Liver (tissue), 9 donors: ENCODE data around the gene CGAS. TPM values are rescaled to one million over a fixed set of nuclear protein-coding genes. Genes with fewer than 3 reads are reported as not detected.

Experiments used
- DNase-seq: peaks from one replicate; pipeline ENCODE4 v3.0.0-alpha.2; 2017; ENCODE audit warnings: low spot score
- H3K27ac ChIP-seq, 2 donors: one replicate each; pipeline ENCODE4 v1.7.0; 2013; ENCODE audit warnings: inconsistent platforms in 2 of 2, low read length in 2 of 2, control low read depth in 1 of 2, low read depth in 1 of 2, mild to moderate bottlenecking in 1 of 2
- H3K27me3 ChIP-seq, 4 donors: one replicate each; pipeline versions ENCODE4 v1.6.1 to v1.7.0; 2013; ENCODE audit warnings: low read length in 3 of 4, inconsistent platforms in 1 of 4, mild to moderate bottlenecking in 1 of 4, moderate library complexity in 1 of 4; ENCODE audit not compliant: control insufficient read depth in 4 of 4, insufficient read depth in 4 of 4
- H3K36me3 ChIP-seq, 4 donors: one replicate each; pipeline versions ENCODE4 v1.6.1 to v1.7.0; 2013; ENCODE audit warnings: low read length in 3 of 4, mild to moderate bottlenecking in 3 of 4, low read depth in 1 of 4, moderate library complexity in 1 of 4; ENCODE audit not compliant: control insufficient read depth in 4 of 4, insufficient read depth in 3 of 4
- H3K4me1 ChIP-seq, 4 donors: one replicate each; pipeline versions ENCODE4 v1.6.1 to v1.7.0; 2013; ENCODE audit warnings: low read length in 3 of 4, mild to moderate bottlenecking in 3 of 4, moderate library complexity in 1 of 4; ENCODE audit not compliant: control insufficient read depth in 4 of 4, insufficient read depth in 4 of 4
- H3K4me3 ChIP-seq, 3 donors: one replicate each; pipeline versions ENCODE4 v1.6.1 to v1.7.0; 2013; ENCODE audit warnings: low read length in 3 of 3, control low read depth in 1 of 3, low read depth in 1 of 3, mild to moderate bottlenecking in 1 of 3
- H3K9ac ChIP-seq, 2 donors: one replicate each; pipeline ENCODE4 v1.7.0; 2013; ENCODE audit warnings: low read length in 2 of 2, mild to moderate bottlenecking in 2 of 2, moderate library complexity in 2 of 2, control low read depth in 1 of 2, low read depth in 1 of 2
- H3K9me3 ChIP-seq, 4 donors: one replicate each; pipeline versions ENCODE4 v1.6.1 to v1.7.0; 2013; ENCODE audit warnings: low read length in 3 of 4; ENCODE audit not compliant: control insufficient read depth in 4 of 4
- ATF3 ChIP-seq: IDR thresholded peaks from 2 replicates; pipeline ENCODE4 v1.6.1; 2016; ENCODE audit warnings: antibody characterized with exemption
- CTCF ChIP-seq: fragments of 150-350 bp; IDR thresholded peaks from 2 replicates; pipeline ENCODE4 v1.5.1; 2017; ENCODE audit warnings: improper control_type of control experiment, low read depth, low read length; ENCODE audit not compliant: missing input control
- EGR1 ChIP-seq, 2 donors: IDR thresholded peaks; 2 replicates each; pipeline ENCODE4 v1.6.1; 2016 to 2018; ENCODE audit warnings: antibody characterized with exemption in 2 of 2, low read depth in 2 of 2
- FOXA1 ChIP-seq: IDR thresholded peaks from 2 replicates; pipeline ENCODE4 v1.6.1; 2016; ENCODE audit warnings: antibody characterized with exemption
- FOXA2 ChIP-seq: IDR thresholded peaks from 2 replicates; pipeline ENCODE4 v1.6.1; 2016; ENCODE audit warnings: antibody characterized with exemption
- GABPA ChIP-seq, 2 donors: IDR thresholded peaks in 1 of 2; conservative IDR thresholded peaks in 1 of 2; 2 replicates each; pipeline ENCODE4 v1.6.1; 2016; ENCODE audit warnings: antibody characterized with exemption in 2 of 2, mild to moderate bottlenecking in 1 of 2, moderate library complexity in 1 of 2
- HNF4A ChIP-seq, 2 donors: conservative IDR thresholded peaks; 2 replicates each; pipeline ENCODE4 v1.6.1; 2016; ENCODE audit warnings: antibody characterized with exemption in 2 of 2, mild to moderate bottlenecking in 2 of 2
- HNF4G ChIP-seq: IDR thresholded peaks from 2 replicates; pipeline ENCODE4 v1.6.1; 2016; ENCODE audit warnings: antibody characterized with exemption
- JUND ChIP-seq, 2 donors: IDR thresholded peaks; 2 replicates each; pipeline ENCODE4 v1.6.1; 2016; ENCODE audit warnings: antibody characterized with exemption in 2 of 2
- NR2F2 ChIP-seq: IDR thresholded peaks from 2 replicates; pipeline ENCODE4 v1.6.1; 2016; ENCODE audit warnings: antibody characterized with exemption
- RAD21 ChIP-seq, 2 donors: IDR thresholded peaks; 2 replicates each; pipeline ENCODE4 v1.6.1; 2016; ENCODE audit warnings: antibody characterized with exemption in 2 of 2, mild to moderate bottlenecking in 2 of 2
- RXRA ChIP-seq, 2 donors: IDR thresholded peaks; 2 replicates each; pipeline ENCODE4 v1.6.1; 2017 to 2018; ENCODE audit warnings: antibody characterized with exemption in 2 of 2, mild to moderate bottlenecking in 1 of 2
- SP1 ChIP-seq: IDR thresholded peaks from 2 replicates; pipeline ENCODE4 v1.6.1; 2018; ENCODE audit warnings: antibody characterized with exemption, mild to moderate bottlenecking
- TAF1 ChIP-seq: conservative IDR thresholded peaks from 2 replicates; pipeline ENCODE4 v1.6.1; 2016; ENCODE audit warnings: antibody characterized with exemption, mild to moderate bottlenecking
- YY1 ChIP-seq: IDR thresholded peaks from 2 replicates; pipeline ENCODE4 v1.6.1; 2016; ENCODE audit warnings: antibody characterized with exemption, mild to moderate bottlenecking
- ZBTB33 ChIP-seq: IDR thresholded peaks from 2 replicates; pipeline ENCODE4 v1.6.1; 2016; ENCODE audit warnings: antibody characterized with exemption
- WGBS: extraction: QIAGEN DNeasy Blood & Tissue Kit; methylation state at CpG from one replicate; pipeline ENCODE4 v1.1.7; 2013; 5-methylcytosine and 5-hydroxymethylcytosine counted together
- polyA plus RNA-seq, 2 donors: library from polyadenylated mRNA; stranded (reverse) in 1 of 2; unstranded in 1 of 2; fragments of 200-250 nt in 1 of 2; fragments of >200 nt in 1 of 2; fragmentation: Nextera tagmentation in 1 of 2; extraction: Ambion mirVana in 1 of 2; gene quantifications; one replicate each; pipeline versions ENCODE4 v1.2.1 to v1.2.3, GENCODE V29; 2013 to 2015
- total RNA-seq, 2 donors: library from RNA; depleted of rRNA; stranded (reverse); fragments of >200 nt; gene quantifications; one replicate each; pipeline ENCODE4 v1.2.3, GENCODE V29; 2014
- TF ChIP-seq, protein P1 (sequence below): IDR thresholded peaks from 2 replicates; pipeline ENCODE4 v1.6.1; 2016; ENCODE audit warnings: antibody characterized with exemption
- TF ChIP-seq, protein P2 (sequence below): IDR thresholded peaks from 2 replicates; pipeline ENCODE4 v1.6.1; 2016; ENCODE audit warnings: antibody characterized with exemption, mild to moderate bottlenecking
- donor health status: healthy.
- donor health status: healthy.
- donor health status: healthy.
- donor health status: healthy.
- donor health status: healthy.

Gene CGAS
- total and polyA plus RNA-seq, 4 donors, result 0.36 to 4.9 (median 1.2) TPM

DNA sequence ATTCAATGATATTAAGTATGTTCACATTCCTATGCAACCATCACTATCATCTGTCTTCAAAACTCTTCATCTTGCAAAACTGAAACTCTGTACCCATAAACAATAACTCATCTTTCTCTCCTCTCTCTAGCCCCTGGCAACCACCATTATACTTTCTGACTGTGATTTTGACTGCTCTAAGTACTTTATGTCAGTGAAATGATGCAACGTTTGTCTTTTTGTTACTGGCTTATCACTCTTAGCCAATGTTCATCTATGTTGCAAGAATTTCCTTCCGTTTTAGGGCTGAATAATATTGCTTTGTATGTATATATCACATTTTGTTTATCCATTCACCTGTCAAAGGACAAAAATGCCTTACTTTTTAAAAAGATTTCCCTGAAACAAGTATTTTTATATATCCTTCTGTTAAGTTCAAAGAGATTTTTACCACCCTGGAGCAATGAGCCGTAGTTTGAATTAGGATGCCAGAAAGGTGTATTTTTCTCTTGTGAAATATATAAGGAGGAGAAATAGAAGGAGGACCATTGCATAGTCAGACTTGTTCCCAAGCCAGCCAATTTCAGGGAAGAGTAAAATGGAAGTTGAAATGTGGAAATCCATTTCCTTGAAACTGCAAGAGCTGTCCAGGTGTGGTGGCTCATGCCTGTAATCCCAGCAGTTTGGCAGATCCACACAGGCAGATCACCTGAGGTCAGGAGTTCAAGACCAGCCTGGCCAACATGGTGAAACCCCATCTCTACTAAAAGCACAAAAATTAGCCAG is 4.0 kb upstream of the CGAS start:
- no peak for DNase-seq
- Histone ChIP-seq H3K9me3 (no peaks in the 10 kb centered on the region), H3K9ac (no peak overlapping the region), H3K27me3 (no peaks in the 10 kb centered on the region), H3K36me3 (no peaks in the 10 kb centered on the region), H3K4me1 (peaks cover 0 to 11% (median 8%) of the 10 kb centered on the region in 4 donors), H3K27ac (no peak overlapping the region), H3K4me3 (no peak overlapping the region)
- TF ChIP-seq ATF3, result peak; percentile 77
- no peak for TF ChIP-seq JUND (IDR thresholded peaks at IDR 0.05)
- no peak for TF ChIP-seq RXRA (IDR thresholded peaks at IDR 0.05)
- TF ChIP-seq HNF4A (conservative IDR thresholded peaks at IDR 0.05), result peak; percentile 17 to 27
- peak; percentile 62 for TF ChIP-seq YY1
- TF ChIP-seq EGR1 (IDR thresholded peaks at IDR 0.05; ENCODE audit: low read depth in 2 of 2), result no peak
- 35% methylated on average over 3 of the region's 3 CpGs for WGBS

DNA sequence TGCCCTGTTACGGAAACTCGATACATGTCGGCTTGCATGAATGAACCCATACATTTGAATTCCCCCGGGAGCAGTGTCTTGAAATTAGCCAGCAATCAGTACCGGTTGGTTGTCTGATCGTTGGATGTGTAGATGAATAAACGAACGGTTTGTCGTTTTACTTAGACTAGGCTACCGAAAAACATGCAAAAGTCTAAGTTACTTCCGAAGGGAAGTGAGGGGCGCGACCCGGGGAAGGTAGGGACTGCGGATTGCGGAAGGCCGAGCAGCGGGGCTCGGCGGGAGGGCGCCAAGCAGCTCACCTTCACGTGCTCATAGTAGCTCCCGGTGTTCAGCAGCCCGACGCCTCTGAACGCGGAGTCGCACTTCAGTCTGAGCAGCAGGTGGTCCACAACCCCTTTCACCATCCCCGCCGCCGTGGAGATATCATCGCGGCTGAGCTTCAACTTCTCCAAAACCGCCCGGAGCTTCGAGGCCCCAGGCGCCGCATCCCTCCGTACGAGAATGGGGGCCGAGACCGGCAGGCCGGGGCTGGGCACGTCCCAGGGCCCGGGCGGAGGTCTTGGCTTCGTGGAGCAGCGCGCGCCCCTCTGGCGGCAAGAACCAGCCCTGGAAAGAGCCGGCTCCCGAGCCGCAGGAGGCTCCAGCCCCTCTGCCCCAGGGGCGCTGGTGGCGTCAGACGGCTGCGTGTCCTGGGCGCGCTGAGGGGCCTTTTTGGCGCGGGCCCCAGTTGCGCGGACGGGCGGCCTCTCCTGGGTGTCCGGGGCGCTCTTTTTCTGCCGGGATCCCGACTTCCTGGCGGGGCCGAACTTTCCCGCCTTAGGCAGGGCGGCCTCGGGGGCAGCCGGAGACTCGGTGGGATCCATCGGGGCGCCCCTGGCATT is 632 bp downstream of the CGAS start:
- H3K9me3 ChIP-seq, result no peaks in the 10 kb centered on the region
- DNase-seq, result peak; percentile 49
- peak overlapping the region; percentile 63 to 72 (median 66) for H3K4me3 ChIP-seq
- H3K9ac ChIP-seq, result peak overlapping the region; percentile 11 to 62
- 6% methylated on average over 79 of the region's 79 CpGs for WGBS
- TF ChIP-seq HNF4G, result no peak
- TF ChIP-seq HNF4A (conservative IDR thresholded peaks at IDR 0.05), result no peak
- TF ChIP-seq NR2F2, result no peak
- TF ChIP-seq FOXA2, result no peak
- TF ChIP-seq CTCF, result no peak
- TF ChIP-seq, protein P1, sequence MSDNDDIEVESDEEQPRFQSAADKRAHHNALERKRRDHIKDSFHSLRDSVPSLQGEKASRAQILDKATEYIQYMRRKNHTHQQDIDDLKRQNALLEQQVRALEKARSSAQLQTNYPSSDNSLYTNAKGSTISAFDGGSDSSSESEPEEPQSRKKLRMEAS, result no peak
- TF ChIP-seq SP1, result no peak
- TF ChIP-seq JUND (IDR thresholded peaks at IDR 0.05), result no peak
- TF ChIP-seq GABPA (IDR thresholded peaks at IDR 0.05 in 1 of 2, conservative IDR thresholded peaks at IDR 0.05 in 1 of 2), result no peak
- no peak for TF ChIP-seq ZBTB33
- no peak for TF ChIP-seq RXRA (IDR thresholded peaks at IDR 0.05)
- TF ChIP-seq RAD21 (IDR thresholded peaks at IDR 0.05), result no peak
- TF ChIP-seq ATF3, result no peak
- no peak for TF ChIP-seq FOXA1
- no peak for TF ChIP-seq YY1
- TF ChIP-seq, protein P2, sequence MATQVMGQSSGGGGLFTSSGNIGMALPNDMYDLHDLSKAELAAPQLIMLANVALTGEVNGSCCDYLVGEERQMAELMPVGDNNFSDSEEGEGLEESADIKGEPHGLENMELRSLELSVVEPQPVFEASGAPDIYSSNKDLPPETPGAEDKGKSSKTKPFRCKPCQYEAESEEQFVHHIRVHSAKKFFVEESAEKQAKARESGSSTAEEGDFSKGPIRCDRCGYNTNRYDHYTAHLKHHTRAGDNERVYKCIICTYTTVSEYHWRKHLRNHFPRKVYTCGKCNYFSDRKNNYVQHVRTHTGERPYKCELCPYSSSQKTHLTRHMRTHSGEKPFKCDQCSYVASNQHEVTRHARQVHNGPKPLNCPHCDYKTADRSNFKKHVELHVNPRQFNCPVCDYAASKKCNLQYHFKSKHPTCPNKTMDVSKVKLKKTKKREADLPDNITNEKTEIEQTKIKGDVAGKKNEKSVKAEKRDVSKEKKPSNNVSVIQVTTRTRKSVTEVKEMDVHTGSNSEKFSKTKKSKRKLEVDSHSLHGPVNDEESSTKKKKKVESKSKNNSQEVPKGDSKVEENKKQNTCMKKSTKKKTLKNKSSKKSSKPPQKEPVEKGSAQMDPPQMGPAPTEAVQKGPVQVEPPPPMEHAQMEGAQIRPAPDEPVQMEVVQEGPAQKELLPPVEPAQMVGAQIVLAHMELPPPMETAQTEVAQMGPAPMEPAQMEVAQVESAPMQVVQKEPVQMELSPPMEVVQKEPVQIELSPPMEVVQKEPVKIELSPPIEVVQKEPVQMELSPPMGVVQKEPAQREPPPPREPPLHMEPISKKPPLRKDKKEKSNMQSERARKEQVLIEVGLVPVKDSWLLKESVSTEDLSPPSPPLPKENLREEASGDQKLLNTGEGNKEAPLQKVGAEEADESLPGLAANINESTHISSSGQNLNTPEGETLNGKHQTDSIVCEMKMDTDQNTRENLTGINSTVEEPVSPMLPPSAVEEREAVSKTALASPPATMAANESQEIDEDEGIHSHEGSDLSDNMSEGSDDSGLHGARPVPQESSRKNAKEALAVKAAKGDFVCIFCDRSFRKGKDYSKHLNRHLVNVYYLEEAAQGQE, result no peak
- no peak for TF ChIP-seq TAF1
- no peak for TF ChIP-seq EGR1 (IDR thresholded peaks at IDR 0.05; ENCODE audit: low read depth in 2 of 2)
- no peaks in the 10 kb centered on the region for H3K36me3 ChIP-seq
- peak overlapping the region; percentile 57 to 78 for H3K27ac ChIP-seq
- peaks cover 0 to 13% (median 7%) of the 10 kb centered on the region in 4 donors for H3K4me1 ChIP-seq
- H3K27me3 ChIP-seq, result no peaks in the 10 kb centered on the region
